K562 (cell line): ENCODE measurements around the gene KLHL35. TPM values are rescaled to one million over a fixed set of nuclear protein-coding genes. Genes with fewer than 3 reads are reported as not detected.

Experiments used
- ATF7 ChIP-seq: fragments of 450-650 bp; IDR thresholded peaks from 2 replicates; pipeline ENCODE4 v1.7.1; 2014; ENCODE audit warnings: mild to moderate bottlenecking, moderate library complexity
- BCLAF1 ChIP-seq, 2 experiments: fragments of 450-650 bp in 1 of 2; IDR thresholded peaks; 2 replicates each; pipeline ENCODE4 v1.6.1; 2011 to 2017; ENCODE audit warnings: low read depth in 2 of 2, antibody characterized with exemption in 1 of 2, borderline replicate concordance in 1 of 2, low read length in 1 of 2, mild to moderate bottlenecking in 1 of 2, mixed read lengths in 1 of 2; ENCODE audit not compliant: control insufficient read depth in 1 of 2
- CHD4 ChIP-seq: fragments of 200-600 bp; sonication (generic); IDR thresholded peaks from 3 replicates; pipeline ENCODE4 v1.6.1; 2012; ENCODE audit warnings: low read depth, mild to moderate bottlenecking, mixed read lengths, low read length, inconsistent platforms; ENCODE audit not compliant: insufficient read depth, insufficient replicate concordance, poor library complexity, severe bottlenecking
- CTBP1 ChIP-seq: fragments of 450-650 bp; IDR thresholded peaks from 2 replicates; pipeline ENCODE4 v1.6.1; 2016; ENCODE audit warnings: borderline replicate concordance
- ELF2 ChIP-seq: fragments of 250-450 bp; sonication (Bioruptor Pico); IDR thresholded peaks from 2 replicates; pipeline ENCODE4 v1.5.0; 2021; ENCODE audit warnings: mild to moderate bottlenecking
- FOXP4 ChIP-seq: sonication (generic); formaldehyde crosslinking; IDR thresholded peaks from 2 replicates; pipeline ENCODE4 v1.8.0; 2022; ENCODE audit warnings: mild to moderate bottlenecking, missing genetic modification reagents, borderline replicate concordance
- MCM5 ChIP-seq: fragments of 450-650 bp; IDR thresholded peaks from 2 replicates; pipeline ENCODE4 v1.6.1; 2016; ENCODE audit warnings: low read depth
- MTA1 ChIP-seq: fragments of 450-650 bp; IDR thresholded peaks from 2 replicates; pipeline ENCODE4 v1.6.1; 2017; ENCODE audit warnings: borderline replicate concordance
- NFXL1 ChIP-seq: fragments of 450-650 bp; formaldehyde crosslinking; IDR thresholded peaks from 2 replicates; pipeline ENCODE4 v1.4.0; 2021; ENCODE audit warnings: mild to moderate bottlenecking
- NR2C2 ChIP-seq, 2 experiments: fragments of 200-800 bp in 1 of 2; sonication (Bioruptor generic) in 1 of 2; sonication (generic) in 1 of 2; formaldehyde crosslinking in 1 of 2; IDR thresholded peaks; 2 replicates each; pipeline versions ENCODE4 v1.6.1 to v1.8.0; 2016 to 2022; ENCODE audit warnings: mild to moderate bottlenecking in 1 of 2, missing compliant biosample characterization in 1 of 2, missing genetic modification characterization in 1 of 2, missing genetic modification reagents in 1 of 2
- PHB2 ChIP-seq: fragments of 450-650 bp; IDR thresholded peaks from 2 replicates; pipeline ENCODE4 v1.6.1; 2017; ENCODE audit warnings: low read depth
- SMAD3 ChIP-seq: fragments of 450-650 bp; formaldehyde crosslinking; conservative IDR thresholded peaks from 2 replicates; pipeline ENCODE4 v1.4.0; 2020; ENCODE audit warnings: mild to moderate bottlenecking
- SMARCA5 ChIP-seq: fragments of 450-650 bp; IDR thresholded peaks from 2 replicates; pipeline ENCODE4 v1.6.1; 2016
- THRAP3 ChIP-seq: fragments of 450-650 bp; IDR thresholded peaks from 2 replicates; pipeline ENCODE4 v1.6.1; 2016; ENCODE audit warnings: mild to moderate bottlenecking, inconsistent platforms, borderline replicate concordance
- TSHZ1 ChIP-seq: fragments of 250-450 bp; sonication (Bioruptor Pico); IDR thresholded peaks from 2 replicates; pipeline ENCODE4 v1.4.0; 2020; ENCODE audit warnings: mild to moderate bottlenecking, moderate library complexity
- ZNF121 ChIP-seq: sonication (generic); formaldehyde crosslinking; conservative IDR thresholded peaks from 2 replicates; pipeline ENCODE4 v1.8.0; 2022; ENCODE audit warnings: missing genetic modification reagents
- ZNF197 ChIP-seq: fragments of 200-800 bp; sonication (Bioruptor generic); IDR thresholded peaks from 2 replicates; pipeline ENCODE4 v1.6.1; 2016; ENCODE audit warnings: low read depth, missing genetic modification characterization, missing compliant biosample characterization
- ZNF41 ChIP-seq: fragments of 250-450 bp; sonication (Bioruptor Pico); conservative IDR thresholded peaks from 2 replicates; pipeline ENCODE4 v1.4.0; 2020; ENCODE audit warnings: mild to moderate bottlenecking
- polyA plus RNA-seq, 8 experiments: library from polyadenylated mRNA; depleted of rRNA in 4 of 8; stranded (reverse) in 5 of 8; unstranded in 3 of 8; fragments of >200 nt; fragmentation: Nextera tagmentation in 2 of 8; fragmentation: Illumina TruSeq in 1 of 8; extraction: Ambion mirVana in 2 of 8; extraction: Trizol in 1 of 8; gene quantifications; 2 replicates each; pipeline versions ENCODE4 v1.2.1 to v1.2.3, GENCODE V29; 2011 to 2014; ENCODE audit warnings: inconsistent platforms in 1 of 8, missing spikeins in 1 of 8
- total RNA-seq, 7 experiments: library from RNA; depleted of rRNA in 6 of 7; stranded (reverse); fragments of >200 nt in 6 of 7; fragmentation: Illumina TruSeq in 2 of 7; extraction: Trizol in 2 of 7; gene quantifications; 2 replicates each; pipeline versions ENCODE4 v1.2.1 to v1.2.3, GENCODE V29; 2011 to 2021; ENCODE audit warnings: low replicate concordance in 1 of 7

KLHL35 gene
- total and polyA plus RNA-seq, 9 of the 15 experiments (the other 6 are each of a cell fraction or from before 2014, with no cell fraction given) = not detected

GRCh38 chr11:75384438-75385080, 48.4 kb downstream of the KLHL35 start (continued):
- TF ChIP-seq ZNF197 (CRISPR knock-in tag) (no peak), FOXP4 (CRISPR knock-in tag) (no peak), CTBP1 (peak; percentile 76; the same call in 1 of the 2 replicates), PHB2 (no peak), SMAD3 (CRISPR knock-in tag) (no peak), ZNF121 (CRISPR knock-in tag) (no peak), TSHZ1 (CRISPR knock-in tag) (no peak), NFXL1 (CRISPR knock-in tag) (no peak), MCM5 (no peak), SMARCA5 (no peak), ELF2 (CRISPR knock-in tag) (no peak), THRAP3 (no peak), BCLAF1 (IDR thresholded peaks at IDR 0.05; ENCODE audit: borderline replicate concordance in 1 of 2, control insufficient read depth in 1 of 2, low read depth in 2 of 2, low read length in 1 of 2) (no peak), CHD4 (no peak), ZNF41 (CRISPR knock-in tag) (no peak), MTA1 (no peak), NR2C2 (CRISPR knock-in tag; IDR thresholded peaks at IDR 0.05) (no peak), NR2C2 (tag; IDR thresholded peaks at IDR 0.05) (no peak), ATF7 (no peak)
